GM19193 (cell line): ENCODE results near the gene TNFRSF9.

Source experiments
- POLR2A ChIP-seq: IDR thresholded peaks from 4 replicates; pipeline ENCODE4 v1.6.1; 2011; ENCODE audit not compliant: insufficient read depth, insufficient read length; ENCODE audit errors: extremely low read depth

The TNFRSF9 gene

DNA sequence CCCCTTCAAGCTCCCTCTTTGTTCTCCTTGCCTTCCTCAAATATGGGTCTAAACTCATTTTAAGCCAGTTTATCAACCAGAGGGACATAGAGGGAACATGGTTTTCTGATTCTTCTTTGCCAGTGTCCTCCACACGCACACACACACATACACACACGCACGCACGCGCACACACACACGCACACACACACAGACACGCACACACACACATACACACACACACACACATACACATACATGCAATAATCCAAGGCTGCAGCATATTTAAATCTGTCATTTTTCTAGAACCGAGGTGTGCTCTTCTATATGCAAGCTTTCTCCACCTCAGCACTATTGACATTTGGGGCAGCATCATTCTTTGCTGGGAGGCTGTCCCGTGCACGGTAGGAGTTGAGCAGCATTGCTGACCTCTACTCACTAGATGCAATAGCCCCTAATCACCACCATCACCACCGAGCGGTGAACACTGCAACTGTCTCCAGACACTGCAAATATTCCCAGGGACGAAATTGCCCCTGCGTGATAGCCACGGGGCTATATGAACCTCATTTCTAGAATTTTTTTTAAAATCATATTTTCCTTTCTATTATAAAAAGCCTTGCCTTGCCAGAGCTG lies 8.0 kb downstream of the TNFRSF9 start:
- TF ChIP-seq POLR2A = no peak

- no peak for TF ChIP-seq POLR2A
Observed at GRCh38 chr1:7931446-7931812, 9.2 kb downstream of the TNFRSF9 start.

GRCh38 chr1:7930645-7931445 lies 9.8 kb downstream of the TNFRSF9 start:
- no peak for TF ChIP-seq POLR2A

DNA sequence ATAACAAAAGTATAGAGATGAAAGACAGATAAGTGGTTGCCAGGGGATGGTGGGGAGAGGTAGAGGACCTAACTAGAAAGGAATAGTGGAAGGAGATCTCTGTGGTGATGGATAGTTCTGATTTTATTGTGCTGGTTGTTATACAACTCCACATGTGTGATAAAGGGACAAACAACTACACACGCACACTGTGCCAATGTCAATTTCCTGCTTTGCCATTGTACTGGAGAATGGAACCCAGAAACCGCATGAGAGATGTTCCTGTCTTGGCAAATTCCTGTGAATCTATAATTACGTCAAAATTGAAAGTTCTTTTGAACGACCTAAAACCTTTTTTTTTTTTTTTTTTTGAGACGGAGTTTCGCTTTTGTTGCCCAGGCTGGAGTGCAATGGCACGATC lies 11.0 kb downstream of the TNFRSF9 start:
- TF ChIP-seq POLR2A = no peak

- TF ChIP-seq POLR2A = no peak
Observed at GRCh38 chr1:7928247-7928646, 12.4 kb downstream of the TNFRSF9 start.

- TF ChIP-seq POLR2A = no peak
Observed at GRCh38 chr1:7922301-7922700, 18.3 kb downstream of the TNFRSF9 start.

GRCh38 chr1:7921796-7922195 lies 18.8 kb downstream of the TNFRSF9 start:
- no peak for TF ChIP-seq POLR2A

DNA sequence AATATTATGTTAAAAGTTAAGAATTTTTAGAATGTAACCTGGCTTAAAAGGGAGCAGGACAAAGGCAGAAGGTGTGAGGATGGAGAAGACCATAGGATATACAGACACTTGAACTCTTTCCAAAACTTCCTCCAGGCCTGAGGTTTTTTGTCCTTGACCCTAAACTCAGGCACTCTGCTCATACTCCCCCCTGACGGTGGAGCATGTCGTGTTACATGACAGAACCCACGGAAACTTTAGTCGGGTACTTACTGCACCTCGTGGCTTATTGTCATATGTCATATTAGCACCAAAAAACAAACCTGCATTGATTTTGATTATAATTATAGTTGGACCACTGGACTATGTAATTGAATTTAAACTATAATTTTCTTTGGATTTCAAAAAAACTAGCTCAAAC lies 20.8 kb downstream of the TNFRSF9 start:
- no peak for TF ChIP-seq POLR2A

DNA sequence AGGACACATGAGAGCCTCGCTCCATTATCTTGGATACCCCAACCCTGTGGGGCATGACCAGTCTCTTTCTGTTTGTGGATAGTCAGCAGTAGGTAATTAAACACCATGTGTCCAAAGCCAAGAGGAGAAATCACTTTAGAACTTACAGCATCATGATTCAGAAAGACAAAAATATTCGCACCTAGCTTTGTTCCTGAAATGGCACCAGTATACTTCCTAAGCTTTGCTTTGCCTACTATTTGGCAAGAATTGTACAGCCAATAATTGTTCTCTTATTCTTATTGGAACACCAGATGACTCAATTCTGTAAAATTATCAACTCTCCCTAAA lies 24.2 kb downstream of the TNFRSF9 start:
- no peak for TF ChIP-seq POLR2A

DNA sequence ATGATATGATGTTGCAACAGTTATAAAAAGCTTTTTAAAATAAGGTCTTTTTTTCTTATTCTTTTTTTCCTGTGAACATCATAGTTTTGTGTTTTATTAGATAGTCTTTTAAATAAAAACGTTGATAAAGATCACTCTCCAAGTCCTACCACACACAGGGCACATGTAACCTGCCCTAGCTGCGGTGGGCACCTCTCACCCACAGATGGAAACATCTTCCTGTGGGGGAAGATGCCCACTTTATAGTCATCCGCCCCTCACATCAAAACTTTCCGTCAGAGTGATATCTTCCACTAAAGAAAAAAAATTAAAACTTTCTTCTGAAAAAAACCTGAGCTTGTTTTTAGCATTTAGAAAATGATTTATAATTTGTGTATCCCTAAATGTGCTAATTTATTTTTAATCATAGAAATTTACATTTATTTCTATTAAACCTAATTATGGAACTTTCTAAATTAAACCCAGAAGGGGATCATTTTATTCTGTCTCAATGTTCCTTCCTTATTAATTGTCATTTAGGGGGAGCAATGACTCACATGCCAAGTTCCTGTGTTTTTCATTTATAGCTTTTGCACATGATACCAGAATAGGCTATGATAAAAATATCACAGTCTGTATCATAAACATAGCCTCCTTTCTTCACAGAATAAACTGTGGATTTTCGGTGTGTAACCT lies 24.7 kb downstream of the TNFRSF9 start:
- TF ChIP-seq POLR2A = no peak

DNA sequence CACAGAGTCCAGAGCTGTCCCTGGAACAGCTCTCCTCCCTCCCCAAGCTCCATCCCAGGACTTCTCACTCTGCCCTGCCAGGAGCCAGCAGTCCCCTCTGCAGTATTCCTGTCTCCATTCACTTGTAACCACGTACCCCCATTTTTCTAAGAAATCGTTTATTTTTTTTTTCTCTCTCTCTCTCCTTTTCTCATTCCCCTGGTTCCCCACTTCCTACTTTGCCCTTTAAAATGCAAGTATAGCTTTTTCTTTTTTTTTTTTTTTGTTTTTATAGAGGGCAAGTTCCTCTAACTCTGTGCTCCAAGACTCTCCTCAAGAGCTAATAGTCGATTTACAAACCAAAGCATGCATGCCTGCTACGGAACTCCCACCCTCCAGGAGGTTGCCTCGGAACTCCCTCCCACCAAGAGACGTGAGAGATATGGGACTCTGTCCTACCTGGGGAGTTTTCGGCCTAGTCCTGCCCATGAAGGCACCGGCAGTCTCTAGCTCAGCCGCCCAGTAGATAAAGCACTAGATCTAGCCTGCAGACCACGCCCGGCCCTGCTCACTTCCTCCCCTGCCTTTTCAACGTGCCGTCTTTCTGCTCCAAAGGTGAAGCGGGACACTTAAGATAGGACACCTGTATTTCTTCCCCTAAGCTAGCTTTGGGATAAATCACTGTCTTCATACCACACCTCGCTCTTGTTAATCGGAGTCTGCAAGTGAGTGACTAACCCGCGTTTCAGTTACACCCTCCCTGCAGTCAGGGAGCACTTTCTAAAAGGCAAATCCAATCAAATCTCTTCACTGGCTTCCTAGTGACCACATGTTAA lies 27.7 kb downstream of the TNFRSF9 start:
- TF ChIP-seq POLR2A = peak; percentile 31

GRCh38 chr1:7912145-7912544 lies 28.5 kb downstream of the TNFRSF9 start:
- no peak for TF ChIP-seq POLR2A

- TF ChIP-seq POLR2A = no peak
Observed at GRCh38 chr1:7905262-7905661, 35.4 kb downstream of the TNFRSF9 start.

DNA sequence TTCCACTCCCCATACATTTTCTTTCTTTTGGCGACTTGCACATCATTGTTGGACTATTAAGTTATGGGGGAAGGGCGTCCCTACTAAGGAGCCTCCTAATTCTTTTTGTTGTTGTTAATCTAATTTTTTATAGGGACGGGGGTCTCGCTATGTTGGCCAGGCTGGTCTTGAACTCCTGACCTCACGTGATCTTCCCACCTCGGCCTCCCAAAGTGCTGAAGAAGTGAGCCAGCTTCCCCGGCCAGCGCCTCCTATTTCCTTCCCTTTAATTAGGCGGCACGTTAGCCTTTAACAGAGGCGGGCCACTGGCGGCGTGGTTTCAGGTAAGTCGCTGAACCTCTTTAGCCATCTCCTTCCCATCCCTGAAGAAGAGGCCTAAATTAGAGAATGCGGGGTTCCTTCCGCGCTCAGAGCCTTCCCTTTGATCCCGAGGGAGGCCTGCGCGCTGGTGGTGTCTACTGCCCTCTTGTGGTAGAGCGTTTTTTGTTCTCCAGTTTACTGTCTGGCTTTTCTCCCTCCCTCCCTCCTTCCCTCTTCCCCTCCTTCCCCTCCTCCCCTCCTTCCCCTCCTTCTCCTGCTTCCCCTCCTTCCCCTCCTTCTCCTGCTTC lies 38.1 kb downstream of the TNFRSF9 start:
- TF ChIP-seq POLR2A = no peak

DNA sequence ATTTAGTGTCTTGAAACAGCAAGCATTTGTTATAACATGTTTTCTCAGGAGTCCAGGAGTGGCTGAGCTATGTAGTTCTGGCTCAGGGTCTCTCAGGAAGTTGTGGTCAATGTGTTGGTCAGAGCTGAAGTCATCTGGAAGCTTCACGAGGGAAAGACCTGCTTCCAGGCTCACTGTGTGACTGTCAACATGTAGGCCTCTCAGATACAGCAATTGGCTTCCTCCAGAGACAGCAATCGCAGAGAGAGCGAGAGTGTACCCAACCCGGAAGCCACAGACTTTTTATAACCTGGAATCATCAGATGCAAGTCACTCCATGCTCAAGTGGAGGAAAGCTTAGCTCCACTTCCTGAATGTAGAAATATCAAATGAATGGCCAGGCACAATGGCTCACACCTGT lies 40.9 kb downstream of the TNFRSF9 start:
- TF ChIP-seq POLR2A = no peak

- no peak for TF ChIP-seq POLR2A
Observed at GRCh38 chr1:7898962-7899361, 41.7 kb downstream of the TNFRSF9 start.

DNA sequence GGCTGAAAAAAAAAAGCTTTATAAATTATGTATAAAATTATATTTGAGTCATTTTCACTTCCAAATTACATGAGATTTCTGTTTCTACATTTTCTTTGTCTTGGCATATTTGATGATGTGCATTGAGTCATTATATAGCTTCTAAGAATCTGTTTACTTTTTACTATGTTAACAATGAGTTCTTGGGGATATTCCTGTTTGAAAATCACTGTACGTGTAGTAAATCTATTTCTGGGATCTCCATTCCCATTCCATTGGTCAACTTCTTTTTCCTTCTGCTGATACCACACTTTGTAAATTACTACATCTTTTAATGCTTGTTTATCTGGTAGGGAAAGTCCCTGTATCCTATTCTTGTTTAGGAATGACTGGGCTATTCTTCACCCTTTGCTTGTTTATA lies 43.6 kb downstream of the TNFRSF9 start:
- no peak for TF ChIP-seq POLR2A
